OCI-LY3 (cell line): ENCODE results near the gene ABLIM2.

Experiments
- CTCF ChIP-seq: fragments of 200-600, 300-600 bp; sonication (generic); IDR thresholded peaks from 2 replicates; pipeline ENCODE4 v1.5.1; 2014; ENCODE audit warnings: antibody characterized with exemption, low read length, low read depth
- EZH2phosphoT487 ChIP-seq: fragments of 200-600 bp; shearing (Covaris generic); IDR thresholded peaks from 2 replicates; pipeline ENCODE4 v1.6.1; 2018; ENCODE audit warnings: antibody characterized with exemption, mixed run types, low read depth

DNA sequence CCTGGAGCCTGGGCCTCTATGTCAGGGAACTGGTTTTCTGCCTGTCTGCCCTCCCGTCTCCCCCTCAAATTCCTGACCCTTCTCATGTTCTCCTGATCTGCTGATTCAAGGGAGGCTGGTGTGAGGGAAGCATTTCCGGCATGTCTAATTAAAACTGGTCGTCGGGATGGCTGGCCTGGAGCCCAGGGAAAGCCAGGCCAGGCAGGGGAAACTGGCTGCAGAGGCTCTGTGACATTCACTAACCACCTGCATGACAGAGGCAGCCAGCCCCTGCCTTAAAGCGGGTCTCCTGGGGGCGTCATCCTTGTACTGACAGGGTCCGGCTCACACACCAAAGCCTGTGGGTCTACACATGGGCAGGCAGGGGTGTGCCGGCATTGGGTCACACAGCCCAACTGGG lies 35.2 kb downstream of the ABLIM2 start:
- TF ChIP-seq CTCF (no peak), EZH2phosphoT487 (no peak)
